GM21529 (cell line): ENCODE results near the gene PBXIP1.
A peak's percentile ranks its signal among the peaks of the same experiment; 100 is the strongest.
"Not testable (repeated sequence)": the region's sequence is repeated elsewhere in the genome, so short reads cannot be mapped to it uniquely, and the experiment has no call there.

Experiments
- ATAC-seq: cut with Tn5 transposase; IDR thresholded peaks from one replicate; pipeline ENCODE4 v1.9.1; 2021; ENCODE audit not compliant: unreplicated experiment

PBXIP1 gene

DNA sequence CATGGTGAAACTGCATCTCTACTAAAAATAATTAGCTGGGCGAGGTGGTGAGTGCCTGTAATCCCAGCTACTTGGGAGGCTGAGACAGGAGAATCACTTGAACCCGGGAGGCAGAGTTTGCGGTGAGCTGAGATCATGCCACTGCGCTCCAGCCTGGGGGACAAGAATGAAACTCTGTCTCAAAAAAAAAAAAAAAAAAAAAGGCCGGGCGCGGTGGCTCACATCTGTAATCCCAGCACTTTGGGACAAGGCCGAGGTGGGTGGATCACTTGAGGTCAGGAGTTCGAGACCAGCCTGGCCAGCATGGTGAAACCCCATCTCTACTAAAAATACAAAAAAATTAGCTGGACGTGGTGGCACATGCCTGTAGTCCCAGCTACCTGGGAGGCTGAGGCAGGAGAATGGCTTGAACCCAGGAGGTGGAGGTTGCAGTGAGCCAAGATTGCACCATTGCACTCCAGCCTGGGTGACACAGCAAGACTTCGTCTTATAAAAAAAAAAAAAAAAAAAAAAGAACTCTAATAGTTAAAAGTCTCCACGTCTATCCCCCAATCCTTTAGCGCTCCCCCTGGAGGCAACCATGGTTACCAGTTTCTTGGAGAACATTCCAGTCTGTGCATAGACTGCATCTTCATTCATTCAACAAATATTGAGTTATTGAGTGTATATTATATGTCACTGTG lies 39.5 kb upstream of the PBXIP1 start:
- ATAC-seq: not testable (repeated sequence)

- ATAC-seq: no peak
These were observed 38.7 kb upstream of the PBXIP1 start for GRCh38 chr1:154994591-154994990.

DNA sequence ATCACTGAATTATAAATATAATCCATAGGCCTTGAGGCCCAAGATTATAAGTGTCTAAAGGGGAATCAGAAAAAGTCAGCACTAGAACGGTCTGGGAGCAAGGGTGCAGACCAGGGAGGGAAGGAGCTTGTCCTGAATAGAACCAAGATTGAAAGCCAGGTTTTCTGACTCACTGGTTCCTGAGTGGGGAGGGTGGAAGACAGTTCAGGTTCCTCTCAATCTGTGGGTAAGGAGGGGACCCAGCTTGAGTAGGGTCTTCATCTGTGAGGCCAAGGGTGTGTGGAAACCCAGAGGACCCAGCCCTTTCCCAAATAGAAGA lies 38.3 kb upstream of the PBXIP1 start:
- ATAC-seq: no peak

- ATAC-seq: no peak
These were observed 37.8 kb upstream of the PBXIP1 start, which contains the start of gene LENEP for GRCh38 chr1:154993572-154994268. TSS of gene LENEP (plus strand) at chr1:154993586. CDS start at chr1:154993608, 22 bp downstream.

GRCh38 chr1:154992721-154993571 lies 37.0 kb upstream of the PBXIP1 start:
- ATAC-seq: no peak

- ATAC-seq: no peak
These were observed 34.4 kb upstream of the PBXIP1 start for GRCh38 chr1:154990276-154990675.

DNA sequence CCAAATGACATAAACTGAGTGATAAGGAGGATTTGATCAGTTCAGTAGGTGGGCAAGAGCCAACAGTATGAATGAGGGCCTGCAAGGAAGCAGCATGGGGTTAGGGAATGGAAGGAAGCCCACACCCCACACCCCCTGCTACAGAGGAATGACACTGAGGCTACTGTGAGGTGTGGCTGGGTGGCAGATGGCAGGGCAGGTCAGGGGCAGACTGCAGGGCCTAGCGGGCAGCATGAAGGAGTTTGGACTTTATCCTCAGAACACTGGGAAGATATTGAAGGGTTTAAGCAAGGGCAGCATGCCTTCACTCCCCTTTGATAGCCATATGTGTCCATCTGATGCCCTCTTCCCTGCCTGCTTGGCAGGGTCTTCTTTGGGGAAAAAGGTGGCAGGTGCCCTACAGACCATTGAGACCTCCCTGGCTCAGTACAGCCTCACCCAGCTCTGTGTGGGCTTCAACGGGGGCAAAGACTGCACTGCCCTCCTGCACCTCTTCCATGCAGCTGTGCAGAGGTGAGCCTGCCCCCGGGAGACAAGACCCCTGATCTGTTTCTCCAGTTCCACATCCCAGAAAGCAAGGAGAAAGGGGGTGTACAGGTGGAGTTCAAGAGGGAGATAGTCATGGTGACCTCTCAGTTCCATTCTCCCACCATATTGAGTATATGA lies 33.4 kb upstream of the PBXIP1 start:
- no peak for ATAC-seq

- ATAC-seq: no peak
These were observed 32.4 kb upstream of the PBXIP1 start for GRCh38 chr1:154988058-154988954.

- no peak for ATAC-seq
These were observed 31.4 kb upstream of the PBXIP1 start for GRCh38 chr1:154987326-154987725.

DNA sequence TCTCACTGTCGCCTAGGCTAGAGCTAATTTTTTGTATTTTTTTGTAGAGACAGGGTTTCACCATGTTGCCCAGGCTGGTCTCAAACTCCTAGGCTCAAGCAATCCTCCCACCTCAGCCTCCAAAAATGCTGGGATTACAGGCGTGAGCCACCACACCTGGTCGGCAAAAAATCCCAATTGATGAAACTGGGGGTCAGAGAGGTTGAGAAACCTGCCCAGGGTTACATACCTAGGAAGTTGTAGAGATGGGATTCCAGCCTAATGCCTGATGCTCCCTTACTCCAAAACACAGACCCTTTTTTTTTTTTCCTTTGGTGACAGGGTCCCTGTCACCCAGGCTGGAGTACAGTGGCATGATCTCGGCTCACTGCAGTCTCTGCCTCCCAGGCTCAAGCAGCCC lies 30.8 kb upstream of the PBXIP1 start:
- not testable (repeated sequence) for ATAC-seq

GRCh38 chr1:154983776-154984466 lies 28.0 kb upstream of the PBXIP1 start:
- ATAC-seq: no peak

DNA sequence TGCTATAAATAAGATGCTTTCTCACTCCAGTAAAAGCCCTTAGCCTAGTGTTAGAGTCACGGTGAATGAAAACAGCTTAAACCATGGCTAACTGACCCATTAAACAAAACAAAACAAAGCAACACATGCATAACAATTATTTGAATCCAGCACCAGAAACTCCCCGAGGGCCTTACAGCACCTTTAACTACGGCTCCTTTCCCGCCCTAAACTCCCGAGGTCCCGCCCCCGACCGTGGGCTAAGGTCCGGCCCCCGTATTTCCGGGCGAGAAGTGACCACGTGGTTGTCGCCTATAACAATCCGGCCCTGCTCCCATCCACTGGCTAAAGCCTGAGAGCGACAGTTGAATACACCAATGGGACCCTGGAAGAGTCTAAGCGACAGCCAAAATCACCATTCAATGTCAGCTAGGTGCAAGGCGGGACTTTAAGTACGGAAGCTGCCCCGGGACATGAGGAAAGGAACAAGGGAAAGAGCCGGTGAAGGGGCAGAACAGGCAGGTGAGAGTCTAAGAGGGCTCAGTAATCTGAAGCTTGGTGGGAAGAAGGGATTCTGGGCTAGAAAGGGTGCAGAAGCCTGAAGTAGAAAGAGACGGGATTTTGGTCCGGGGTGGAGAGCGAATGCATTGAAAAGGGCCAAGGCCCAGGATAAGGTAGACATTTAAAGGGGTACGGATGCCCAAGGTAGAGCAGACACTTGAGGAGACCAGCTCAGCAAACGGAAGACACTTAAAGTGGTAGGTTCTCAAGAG lies 27.2 kb upstream of the PBXIP1 start, which contains the start of gene FLAD1:
Gene FLAD1, plus strand, starts transcription at position 448 of the 752 bp plus-strand sequence. CDS start 351 bp downstream, outside the sequence.
- peak; percentile 98 for ATAC-seq

GRCh38 chr1:154982341-154982740 lies 26.4 kb upstream of the PBXIP1 start:
- ATAC-seq: no peak

GRCh38 chr1:154978360-154978759 lies 22.5 kb upstream of the PBXIP1 start:
- no peak for ATAC-seq

DNA sequence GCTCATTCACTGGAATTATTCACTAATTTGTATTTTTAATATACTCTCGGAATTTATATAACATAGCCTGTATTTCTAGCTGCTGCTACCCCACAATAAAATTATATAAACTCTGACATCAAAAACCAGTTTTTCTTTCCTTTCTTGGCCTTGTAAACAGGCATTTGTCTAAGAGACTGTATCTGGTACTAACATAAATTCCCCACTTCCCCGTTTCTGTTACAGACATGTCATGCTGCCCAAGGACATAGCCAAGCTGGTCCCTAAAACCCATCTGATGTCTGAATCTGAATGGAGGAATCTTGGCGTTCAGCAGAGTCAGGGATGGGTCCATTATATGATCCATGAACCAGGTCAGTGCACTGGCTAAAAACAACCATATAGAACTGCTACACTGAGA lies 21.9 kb upstream of the PBXIP1 start:
- ATAC-seq: not testable (repeated sequence)

- no peak for ATAC-seq
These were observed 19.6 kb upstream of the PBXIP1 start for GRCh38 chr1:154975409-154976059.

- peak; percentile 34 for ATAC-seq
These were observed 19.0 kb upstream of the PBXIP1 start for GRCh38 chr1:154974808-154975408.
